HepG2 (cell line): Measurements from ENCODE around the gene PTCRA. TPM values are rescaled to one million over a fixed set of nuclear protein-coding genes. Genes with fewer than 3 reads are reported as not detected.

Experiments used
- HOXD1 ChIP-seq: sonication (generic); formaldehyde crosslinking; IDR thresholded peaks from 2 replicates; pipeline ENCODE4 v1.5.0; 2020; ENCODE audit warnings: missing genetic modification reagents
- MAFG ChIP-seq: sonication (generic); formaldehyde crosslinking; IDR thresholded peaks from 2 replicates; pipeline ENCODE4 v1.5.1; 2020; ENCODE audit warnings: mild to moderate bottlenecking, missing genetic modification reagents
- MEIS2 ChIP-seq: sonication (generic); formaldehyde crosslinking; IDR thresholded peaks from 2 replicates; pipeline ENCODE4 v1.9.0; 2021; ENCODE audit warnings: mild to moderate bottlenecking, missing genetic modification reagents
- NFE2L1 ChIP-seq: sonication (generic); formaldehyde crosslinking; IDR thresholded peaks from 2 replicates; pipeline ENCODE4 v1.4.0; 2020; ENCODE audit warnings: missing genetic modification reagents, mild to moderate bottlenecking, borderline replicate concordance
- PHF5A ChIP-seq: IDR thresholded peaks from one replicate; pipeline ENCODE4 v1.6.1; 2018; ENCODE audit warnings: low read depth, missing genetic modification reagents; ENCODE audit not compliant: unreplicated experiment
- RFXANK ChIP-seq: IDR thresholded peaks from 2 replicates; pipeline ENCODE4 v1.6.1; 2016
- SKI ChIP-seq: fragments of 450-650 bp; IDR thresholded peaks from one replicate; pipeline ENCODE4 v1.6.1; 2018; ENCODE audit warnings: mild to moderate bottlenecking; ENCODE audit not compliant: partially characterized antibody
- SNRNP70 ChIP-seq: fragments of 200-400 bp; formaldehyde crosslinking; IDR thresholded peaks from 2 replicates; pipeline ENCODE4 v1.6.1; 2017; ENCODE audit warnings: mild to moderate bottlenecking, low read depth, low read length, moderate library complexity
- SRSF1 ChIP-seq: fragments of 200-400 bp; formaldehyde crosslinking; optimal IDR thresholded peaks from 2 replicates; pipeline ENCODE3; 2017; ENCODE audit warnings: mild to moderate bottlenecking, low read depth, low read length, moderate library complexity
- TARDBP ChIP-seq: sonication (generic); formaldehyde crosslinking; IDR thresholded peaks from 2 replicates; pipeline ENCODE4 v1.8.0; 2022; ENCODE audit warnings: mild to moderate bottlenecking, missing genetic modification reagents
- ZEB1 ChIP-seq: IDR thresholded peaks from 2 replicates; pipeline ENCODE4 v1.6.1; 2012; ENCODE audit warnings: mild to moderate bottlenecking, low read depth, inconsistent platforms; ENCODE audit not compliant: insufficient replicate concordance
- ZMYM4 ChIP-seq: sonication (generic); formaldehyde crosslinking; IDR thresholded peaks from 2 replicates; pipeline ENCODE4 v1.8.1; 2023; ENCODE audit warnings: mild to moderate bottlenecking, missing genetic modification reagents
- ZNF264 ChIP-seq: sonication (generic); formaldehyde crosslinking; IDR thresholded peaks from 2 replicates; pipeline ENCODE4 v1.4.0; 2020; ENCODE audit warnings: missing genetic modification reagents
- ZNF335 ChIP-seq: sonication (generic); formaldehyde crosslinking; IDR thresholded peaks from 2 replicates; pipeline ENCODE4 v1.4.0; 2020; ENCODE audit warnings: missing genetic modification reagents
- ZNF343 ChIP-seq: sonication (generic); formaldehyde crosslinking; IDR thresholded peaks from 2 replicates; pipeline ENCODE4 v1.4.0; 2020; ENCODE audit warnings: mild to moderate bottlenecking, missing genetic modification reagents
- ZNF570 ChIP-seq: sonication (generic); formaldehyde crosslinking; IDR thresholded peaks from 2 replicates; pipeline ENCODE4 v1.4.0; 2020; ENCODE audit warnings: mild to moderate bottlenecking, missing genetic modification reagents, borderline replicate concordance
- polyA plus RNA-seq, 8 experiments: library from polyadenylated mRNA; depleted of rRNA in 3 of 8; stranded (reverse) in 7 of 8; unstranded in 1 of 8; fragments of >200 nt; fragmentation: Illumina TruSeq in 4 of 8; extraction: Trizol in 4 of 8; gene quantifications; 2 replicates each; pipeline versions ENCODE4 v1.2.1 to v1.2.3, GENCODE V29; 2011 to 2016; ENCODE audit warnings: low read depth in 4 of 8, missing spikeins in 1 of 8, mixed read lengths in 1 of 8; ENCODE audit not compliant: insufficient read depth in 1 of 8
- total RNA-seq, 5 experiments: library from RNA; depleted of rRNA; stranded (reverse); fragments of >200 nt; fragmentation: Illumina TruSeq; extraction: Trizol; gene quantifications; 2 replicates each; pipeline ENCODE4 v1.2.3, GENCODE V29; 2016; ENCODE audit warnings: low read depth in 1 of 5
- TF ChIP-seq, protein P1 (sequence below): sonication (generic); formaldehyde crosslinking; IDR thresholded peaks from 2 replicates; pipeline ENCODE4 v1.5.1; 2020; ENCODE audit warnings: missing genetic modification reagents, mild to moderate bottlenecking, borderline replicate concordance
- TF ChIP-seq, protein P2 (sequence below): sonication (generic); formaldehyde crosslinking; IDR thresholded peaks from 2 replicates; pipeline ENCODE4 v1.4.0; 2020; ENCODE audit warnings: missing genetic modification reagents, borderline replicate concordance
- TF ChIP-seq, protein P3 (sequence below): IDR thresholded peaks from 2 replicates; pipeline ENCODE4 v1.6.1; 2012; ENCODE audit warnings: low read depth, low read length, improper control_type of control experiment
- TF ChIP-seq, protein P4 (sequence below): sonication (generic); formaldehyde crosslinking; IDR thresholded peaks from 2 replicates; pipeline ENCODE4 v1.9.0; 2021; ENCODE audit warnings: missing genetic modification reagents, borderline replicate concordance

The PTCRA gene
- total and polyA plus RNA-seq, 2 of the 13 experiments (the other 11 are each of a cell fraction or from before 2014, with no cell fraction given) = not detected

DNA sequence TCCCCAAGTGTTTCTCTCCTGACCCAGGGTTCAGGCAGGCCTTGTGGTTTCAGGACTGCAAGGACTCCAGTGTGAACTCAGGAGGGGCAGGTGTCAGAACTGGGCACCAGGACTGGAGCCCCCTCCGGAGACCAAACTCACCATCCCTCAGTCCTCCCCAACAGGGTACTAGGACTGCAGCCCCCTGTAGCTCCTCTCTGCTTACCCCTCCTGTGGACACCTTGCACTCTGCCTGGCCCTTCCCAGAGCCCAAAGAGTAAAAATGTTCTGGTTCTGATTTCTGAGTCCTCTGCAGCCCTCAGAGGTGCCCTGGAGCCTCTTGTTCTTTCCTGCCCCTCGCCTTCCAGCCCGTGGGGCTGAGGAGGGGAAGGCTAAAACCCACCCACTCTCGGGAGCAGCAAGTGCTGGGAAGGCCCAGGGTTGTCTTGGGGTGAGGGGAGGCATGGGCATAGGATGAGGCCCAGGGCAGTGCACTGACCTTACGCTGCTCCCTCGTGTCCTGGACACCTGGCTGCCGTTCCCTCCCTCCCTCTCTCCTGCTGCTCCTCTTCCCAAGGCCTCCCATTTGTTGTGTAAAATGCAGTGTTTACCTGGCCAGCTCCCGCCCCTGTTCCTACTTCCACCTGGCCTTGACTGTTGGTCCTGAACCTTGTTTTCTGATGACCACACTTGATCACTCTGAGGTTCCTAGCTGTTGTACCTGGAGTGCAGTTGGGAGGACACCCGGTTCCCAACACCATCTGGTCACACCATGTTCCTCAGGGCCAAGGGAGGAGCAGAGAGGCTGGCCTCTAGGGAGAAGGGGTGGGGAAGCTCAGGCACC is 23.3 kb downstream of the PTCRA start (continued):
- TF ChIP-seq ZNF343 (CRISPR knock-in tag) (peak; percentile 88), ZNF335 (CRISPR knock-in tag) (peak; percentile 62; the same call in 1 of the 2 replicates), SKI (peak; percentile 72), SRSF1 (no peak), ZMYM4 (CRISPR knock-in tag) (peak; percentile 88), RFXANK (CRISPR knock-in tag) (no peak), MAFG (CRISPR knock-in tag) (no peak), PHF5A (CRISPR knock-in tag) (peak; percentile 74), NFE2L1 (CRISPR knock-in tag) (no peak), TARDBP (CRISPR knock-in tag) (peak; percentile 94), HOXD1 (CRISPR knock-in tag) (peak; percentile 59; the same call in 1 of the 2 replicates), ZEB1 (peak; percentile 100), MEIS2 (CRISPR knock-in tag) (no peak; the same call in 1 of the 2 replicates), ZNF570 (CRISPR knock-in tag) (no peak), ZNF264 (CRISPR knock-in tag) (no peak; the same call in 1 of the 2 replicates), SNRNP70 (no peak)
- TF ChIP-seq, protein P1, sequence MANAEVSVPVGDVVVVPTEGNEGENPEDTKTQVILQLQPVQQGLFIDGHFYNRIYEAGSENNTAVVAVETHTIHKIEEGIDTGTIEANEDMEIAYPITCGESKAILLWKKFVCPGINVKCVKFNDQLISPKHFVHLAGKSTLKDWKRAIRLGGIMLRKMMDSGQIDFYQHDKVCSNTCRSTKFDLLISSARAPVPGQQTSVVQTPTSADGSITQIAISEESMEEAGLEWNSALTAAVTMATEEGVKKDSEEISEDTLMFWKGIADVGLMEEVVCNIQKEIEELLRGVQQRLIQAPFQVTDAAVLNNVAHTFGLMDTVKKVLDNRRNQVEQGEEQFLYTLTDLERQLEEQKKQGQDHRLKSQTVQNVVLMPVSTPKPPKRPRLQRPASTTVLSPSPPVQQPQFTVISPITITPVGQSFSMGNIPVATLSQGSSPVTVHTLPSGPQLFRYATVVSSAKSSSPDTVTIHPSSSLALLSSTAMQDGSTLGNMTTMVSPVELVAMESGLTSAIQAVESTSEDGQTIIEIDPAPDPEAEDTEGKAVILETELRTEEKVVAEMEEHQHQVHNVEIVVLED (CRISPR knock-in tag) = peak; percentile 68; the same call in 1 of the 2 replicates
- TF ChIP-seq, protein P2, sequence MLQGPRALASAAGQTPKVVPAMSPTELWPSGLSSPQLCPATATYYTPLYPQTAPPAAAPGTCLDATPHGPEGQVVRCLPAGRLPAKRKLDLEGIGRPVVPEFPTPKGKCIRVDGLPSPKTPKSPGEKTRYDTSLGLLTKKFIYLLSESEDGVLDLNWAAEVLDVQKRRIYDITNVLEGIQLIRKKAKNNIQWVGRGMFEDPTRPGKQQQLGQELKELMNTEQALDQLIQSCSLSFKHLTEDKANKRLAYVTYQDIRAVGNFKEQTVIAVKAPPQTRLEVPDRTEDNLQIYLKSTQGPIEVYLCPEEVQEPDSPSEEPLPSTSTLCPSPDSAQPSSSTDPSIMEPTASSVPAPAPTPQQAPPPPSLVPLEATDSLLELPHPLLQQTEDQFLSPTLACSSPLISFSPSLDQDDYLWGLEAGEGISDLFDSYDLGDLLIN = no peak
- TF ChIP-seq, protein P3, sequence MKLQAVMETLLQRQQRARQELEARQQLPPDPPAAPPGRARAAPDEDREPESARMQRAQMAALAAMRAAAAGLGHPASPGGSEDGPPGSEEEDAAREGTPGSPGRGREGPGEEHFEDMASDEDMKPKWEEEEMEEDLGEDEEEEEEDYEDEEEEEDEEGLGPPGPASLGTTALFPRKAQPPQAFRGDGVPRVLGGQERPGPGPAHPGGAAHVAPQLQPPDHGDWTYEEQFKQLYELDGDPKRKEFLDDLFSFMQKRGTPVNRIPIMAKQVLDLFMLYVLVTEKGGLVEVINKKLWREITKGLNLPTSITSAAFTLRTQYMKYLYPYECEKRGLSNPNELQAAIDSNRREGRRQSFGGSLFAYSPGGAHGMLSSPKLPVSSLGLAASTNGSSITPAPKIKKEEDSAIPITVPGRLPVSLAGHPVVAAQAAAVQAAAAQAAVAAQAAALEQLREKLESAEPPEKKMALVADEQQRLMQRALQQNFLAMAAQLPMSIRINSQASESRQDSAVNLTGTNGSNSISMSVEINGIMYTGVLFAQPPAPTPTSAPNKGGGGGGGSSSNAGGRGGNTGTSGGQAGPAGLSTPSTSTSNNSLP = no peak
- TF ChIP-seq, protein P4, sequence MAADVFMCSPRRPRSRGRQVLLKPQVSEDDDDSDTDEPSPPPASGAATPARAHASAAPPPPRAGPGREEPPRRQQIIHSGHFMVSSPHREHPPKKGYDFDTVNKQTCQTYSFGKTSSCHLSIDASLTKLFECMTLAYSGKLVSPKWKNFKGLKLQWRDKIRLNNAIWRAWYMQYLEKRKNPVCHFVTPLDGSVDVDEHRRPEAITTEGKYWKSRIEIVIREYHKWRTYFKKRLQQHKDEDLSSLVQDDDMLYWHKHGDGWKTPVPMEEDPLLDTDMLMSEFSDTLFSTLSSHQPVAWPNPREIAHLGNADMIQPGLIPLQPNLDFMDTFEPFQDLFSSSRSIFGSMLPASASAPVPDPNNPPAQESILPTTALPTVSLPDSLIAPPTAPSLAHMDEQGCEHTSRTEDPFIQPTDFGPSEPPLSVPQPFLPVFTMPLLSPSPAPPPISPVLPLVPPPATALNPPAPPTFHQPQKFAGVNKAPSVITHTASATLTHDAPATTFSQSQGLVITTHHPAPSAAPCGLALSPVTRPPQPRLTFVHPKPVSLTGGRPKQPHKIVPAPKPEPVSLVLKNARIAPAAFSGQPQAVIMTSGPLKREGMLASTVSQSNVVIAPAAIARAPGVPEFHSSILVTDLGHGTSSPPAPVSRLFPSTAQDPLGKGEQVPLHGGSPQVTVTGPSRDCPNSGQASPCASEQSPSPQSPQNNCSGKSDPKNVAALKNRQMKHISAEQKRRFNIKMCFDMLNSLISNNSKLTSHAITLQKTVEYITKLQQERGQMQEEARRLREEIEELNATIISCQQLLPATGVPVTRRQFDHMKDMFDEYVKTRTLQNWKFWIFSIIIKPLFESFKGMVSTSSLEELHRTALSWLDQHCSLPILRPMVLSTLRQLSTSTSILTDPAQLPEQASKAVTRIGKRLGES = no peak
